ENCODE measurements around the gene RAB11FIP4.

Gene RAB11FIP4

DNA sequence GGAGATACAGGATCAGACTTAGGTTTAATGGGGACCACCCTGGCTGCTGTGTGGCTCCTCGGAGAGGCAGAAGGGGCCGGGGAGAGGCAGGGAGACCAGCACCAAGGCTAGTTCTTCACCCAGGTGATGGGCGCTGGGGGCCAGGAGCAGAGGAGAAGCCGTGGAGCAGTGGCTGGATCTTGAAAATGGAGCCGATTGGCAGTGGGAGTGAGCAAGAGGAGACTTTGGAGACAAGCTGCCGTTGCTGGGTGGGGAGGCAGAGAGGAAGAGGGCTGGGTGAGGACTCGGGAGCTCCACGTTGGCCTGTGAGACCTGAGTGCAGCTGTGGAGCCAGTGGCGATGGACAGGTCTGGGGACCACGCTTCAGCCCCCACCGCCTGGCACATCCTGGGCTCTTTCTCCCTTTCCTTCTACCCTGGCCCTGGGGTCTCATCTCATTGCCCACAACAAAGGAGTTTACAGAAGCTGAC, 9.0 kb downstream of the RAB11FIP4 start:
- no peak overlapping the region for H3K4me3 ChIP-seq (ENCODE audit: low read length)
- no peak overlapping the region for H3K9ac ChIP-seq (ENCODE audit: low read length)
- H3K9me3 ChIP-seq (ENCODE audit: control insufficient read depth, low read length) = no peaks in the 10 kb centered on the region
- H3K36me3 ChIP-seq (ENCODE audit: control insufficient read depth, insufficient read depth, low read length) = no peaks in the 10 kb centered on the region
- no peaks in the 10 kb centered on the region for H3K4me1 ChIP-seq (ENCODE audit: control insufficient read depth, insufficient read depth, low read length)
- peaks cover 4% of the 10 kb centered on the region for H3K27me3 ChIP-seq (ENCODE audit: control insufficient read depth, insufficient read depth, low read length)

DNA sequence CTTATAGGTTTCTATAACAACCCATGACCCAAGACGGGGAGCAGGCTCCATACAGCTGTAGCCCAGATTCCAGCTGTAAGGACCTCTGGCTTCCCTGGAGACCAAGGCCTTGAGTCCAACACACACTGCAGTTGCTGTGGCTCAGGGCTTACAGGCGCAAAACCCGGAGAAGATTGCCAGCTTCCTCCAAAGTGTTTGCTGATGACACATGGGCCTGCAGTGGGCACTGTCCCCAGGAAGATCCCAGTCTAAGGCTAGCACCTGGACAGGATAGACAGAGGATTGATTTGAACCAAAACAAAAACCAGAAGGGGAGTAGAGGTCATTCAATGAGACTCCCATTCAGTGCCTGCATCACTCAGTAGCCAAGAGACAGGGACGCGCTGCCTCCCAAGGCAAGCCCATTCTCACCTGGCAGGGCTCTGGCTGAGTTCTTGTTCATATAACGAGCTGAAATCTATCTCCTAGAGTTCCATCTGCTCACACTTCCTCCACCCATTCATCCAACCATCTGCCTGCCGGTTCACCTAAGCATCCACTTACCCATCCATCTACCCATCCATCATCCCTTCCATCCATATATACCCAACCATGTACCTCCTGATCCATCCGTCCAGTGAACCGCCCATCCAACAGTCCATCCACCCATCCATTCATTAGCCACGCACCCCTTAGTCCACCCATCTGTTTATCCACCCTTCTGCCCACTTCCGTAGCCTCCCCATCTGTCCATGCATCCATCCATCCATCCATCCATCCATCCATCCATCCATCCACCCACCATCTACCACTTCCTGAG, 10.2 kb downstream of the RAB11FIP4 start:
- H3K9ac ChIP-seq (ENCODE audit: low read length) = no peak overlapping the region
- no peaks in the 10 kb centered on the region for H3K36me3 ChIP-seq (ENCODE audit: control insufficient read depth, insufficient read depth, low read length)
- H3K27me3 ChIP-seq (ENCODE audit: control insufficient read depth, insufficient read depth, low read length) = no peaks in the 10 kb centered on the region
- H3K9me3 ChIP-seq (ENCODE audit: control insufficient read depth, low read length) = no peaks in the 10 kb centered on the region
- H3K4me1 ChIP-seq (ENCODE audit: control insufficient read depth, insufficient read depth, low read length) = no peaks in the 10 kb centered on the region
- no peak overlapping the region for H3K4me3 ChIP-seq (ENCODE audit: low read length)

DNA sequence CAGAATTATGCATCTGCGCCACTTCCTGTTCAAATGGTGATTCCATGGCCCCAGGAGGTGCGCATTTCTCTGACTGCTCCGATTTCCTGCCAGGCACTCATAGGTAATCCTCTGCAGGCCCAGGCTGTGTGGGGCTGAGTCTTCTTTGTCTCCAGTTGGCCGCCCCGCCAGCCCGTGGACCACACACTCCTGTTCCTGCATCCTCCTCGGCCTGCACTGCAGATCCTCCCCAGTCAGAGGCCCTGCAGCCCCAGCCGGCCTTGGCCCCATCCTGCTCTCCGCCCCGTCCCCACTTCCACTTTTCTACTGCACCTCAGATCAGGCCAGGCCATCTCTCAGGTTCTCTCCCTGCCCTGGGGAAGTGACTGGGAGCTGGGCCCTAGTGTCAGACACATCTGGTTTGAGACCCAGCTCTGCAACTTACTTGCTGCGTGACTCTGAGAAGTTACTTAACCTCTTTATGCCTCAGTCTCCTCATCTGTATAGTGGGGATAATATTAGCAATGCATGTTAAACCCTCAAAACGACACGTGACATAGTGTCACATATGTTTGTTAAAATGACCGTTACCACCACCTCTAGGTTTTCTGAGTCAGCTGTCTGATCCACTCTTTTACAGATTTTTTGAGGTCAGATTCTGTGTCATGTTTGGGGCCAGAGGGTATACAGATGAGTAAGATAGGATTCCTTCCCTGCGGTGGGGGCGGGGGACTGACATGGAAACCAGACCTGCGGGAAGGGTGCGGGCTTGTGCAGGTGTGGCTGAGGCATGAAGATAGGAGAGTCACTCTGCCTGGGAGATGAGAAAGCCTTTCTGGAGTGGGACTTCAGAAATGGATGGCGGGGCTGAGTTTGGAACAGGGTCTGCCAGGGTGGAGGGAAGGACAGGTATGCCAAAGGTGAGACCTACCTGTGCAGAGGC, 12.8 kb downstream of the RAB11FIP4 start:
- no peak overlapping the region for H3K9ac ChIP-seq (ENCODE audit: low read length)
- H3K4me3 ChIP-seq (ENCODE audit: low read length) = no peak overlapping the region
- H3K27me3 ChIP-seq (ENCODE audit: control insufficient read depth, insufficient read depth, low read length) = no peaks in the 10 kb centered on the region
- no peaks in the 10 kb centered on the region for H3K9me3 ChIP-seq (ENCODE audit: control insufficient read depth, low read length)
- H3K4me1 ChIP-seq (ENCODE audit: control insufficient read depth, insufficient read depth, low read length) = no peaks in the 10 kb centered on the region
- no peaks in the 10 kb centered on the region for H3K36me3 ChIP-seq (ENCODE audit: control insufficient read depth, insufficient read depth, low read length)

DNA sequence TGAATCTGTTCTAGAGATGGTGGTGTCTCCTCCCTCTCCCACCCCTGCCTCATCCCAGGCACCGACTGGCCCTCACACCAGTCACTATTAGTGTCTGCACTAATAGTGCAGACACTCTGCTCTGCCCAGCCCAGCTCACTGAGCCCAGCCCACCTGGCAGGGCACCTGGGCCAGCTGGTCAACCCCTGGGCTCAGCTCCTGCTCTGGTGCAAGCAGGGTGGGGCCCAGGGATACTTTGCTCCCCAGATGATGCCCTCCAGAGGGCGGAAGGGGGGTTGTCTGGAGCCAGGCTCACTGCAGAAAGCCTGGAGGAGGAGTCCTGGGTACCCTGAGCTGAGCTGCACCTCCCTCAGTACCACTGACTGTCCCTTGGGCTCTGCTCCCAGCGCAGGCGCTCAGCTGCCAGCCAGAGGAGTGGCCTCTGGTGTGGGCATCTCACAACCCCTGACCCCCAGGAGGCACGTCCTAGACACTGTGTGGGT, 14.5 kb downstream of the RAB11FIP4 start:
- Histone ChIP-seq H3K27me3 (ENCODE audit: control insufficient read depth, insufficient read depth, low read length) (no peaks in the 10 kb centered on the region), H3K9ac (ENCODE audit: low read length) (no peak overlapping the region), H3K4me3 (ENCODE audit: low read length) (no peak overlapping the region), H3K4me1 (ENCODE audit: control insufficient read depth, insufficient read depth, low read length) (no peaks in the 10 kb centered on the region), H3K9me3 (ENCODE audit: control insufficient read depth, low read length) (no peaks in the 10 kb centered on the region), H3K36me3 (ENCODE audit: control insufficient read depth, insufficient read depth, low read length) (no peaks in the 10 kb centered on the region)

DNA sequence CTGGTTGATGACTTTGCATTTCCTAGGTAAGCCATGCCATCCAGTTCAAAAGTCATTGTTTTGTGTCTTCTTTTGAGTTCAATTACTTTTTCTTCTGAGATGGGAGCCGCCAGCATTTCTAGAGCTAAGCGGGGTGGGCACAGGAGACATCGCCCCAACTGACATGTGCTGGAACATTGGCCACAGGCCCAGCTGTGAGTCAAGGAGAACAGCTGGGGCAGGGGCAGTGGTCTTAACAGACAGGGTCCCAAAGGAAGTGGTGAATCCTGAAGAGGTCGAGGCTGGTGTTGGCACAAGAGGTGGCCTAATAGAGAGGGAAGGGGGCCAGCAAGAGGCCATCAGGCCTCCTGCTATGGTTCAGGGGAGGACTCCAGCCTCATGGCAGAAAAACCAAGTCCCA, 17.1 kb downstream of the RAB11FIP4 start:
- no peaks in the 10 kb centered on the region for H3K36me3 ChIP-seq (ENCODE audit: control insufficient read depth, insufficient read depth, low read length)
- no peak overlapping the region for H3K9ac ChIP-seq (ENCODE audit: low read length)
- no peaks in the 10 kb centered on the region for H3K9me3 ChIP-seq (ENCODE audit: control insufficient read depth, low read length)
- no peak overlapping the region for H3K4me3 ChIP-seq (ENCODE audit: low read length)
- H3K27me3 ChIP-seq (ENCODE audit: control insufficient read depth, insufficient read depth, low read length) = no peaks in the 10 kb centered on the region
- no peaks in the 10 kb centered on the region for H3K4me1 ChIP-seq (ENCODE audit: control insufficient read depth, insufficient read depth, low read length)

DNA sequence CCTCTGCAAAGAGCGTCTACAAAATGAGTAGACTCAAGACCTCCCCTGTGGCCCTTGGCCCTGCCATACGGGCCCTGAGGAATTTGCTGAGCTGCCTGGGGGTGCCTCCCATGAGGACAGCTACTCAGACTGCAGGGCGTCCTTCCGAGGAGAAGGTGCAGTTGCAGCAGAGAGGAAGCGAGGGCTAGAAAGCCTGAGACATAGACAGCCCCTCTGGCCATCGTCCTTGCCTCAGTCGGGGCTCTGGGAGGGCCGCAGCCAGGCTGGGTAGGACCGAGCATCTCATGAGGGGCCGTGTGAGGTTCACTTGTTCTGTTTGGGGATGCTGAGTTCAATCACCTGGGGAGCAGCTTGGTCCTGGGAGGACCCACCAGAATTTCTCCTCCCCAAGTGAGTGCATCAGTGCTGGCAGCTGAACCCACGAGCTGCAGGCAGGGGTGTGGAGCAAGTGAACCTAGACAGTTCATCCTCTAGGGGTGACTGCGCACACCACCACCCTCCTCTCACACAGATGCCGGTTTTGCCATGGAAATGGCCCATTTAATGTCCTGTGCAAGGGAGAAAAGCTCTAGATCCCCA, 20.3 kb downstream of the RAB11FIP4 start:
- Histone ChIP-seq H3K9ac (ENCODE audit: low read length) (no peak overlapping the region), H3K36me3 (ENCODE audit: control insufficient read depth, insufficient read depth, low read length) (no peaks in the 10 kb centered on the region), H3K4me3 (ENCODE audit: low read length) (no peak overlapping the region), H3K4me1 (ENCODE audit: control insufficient read depth, insufficient read depth, low read length) (no peaks in the 10 kb centered on the region), H3K9me3 (ENCODE audit: control insufficient read depth, low read length) (no peaks in the 10 kb centered on the region), H3K27me3 (ENCODE audit: control insufficient read depth, insufficient read depth, low read length) (peaks cover 4% of the 10 kb centered on the region)

DNA sequence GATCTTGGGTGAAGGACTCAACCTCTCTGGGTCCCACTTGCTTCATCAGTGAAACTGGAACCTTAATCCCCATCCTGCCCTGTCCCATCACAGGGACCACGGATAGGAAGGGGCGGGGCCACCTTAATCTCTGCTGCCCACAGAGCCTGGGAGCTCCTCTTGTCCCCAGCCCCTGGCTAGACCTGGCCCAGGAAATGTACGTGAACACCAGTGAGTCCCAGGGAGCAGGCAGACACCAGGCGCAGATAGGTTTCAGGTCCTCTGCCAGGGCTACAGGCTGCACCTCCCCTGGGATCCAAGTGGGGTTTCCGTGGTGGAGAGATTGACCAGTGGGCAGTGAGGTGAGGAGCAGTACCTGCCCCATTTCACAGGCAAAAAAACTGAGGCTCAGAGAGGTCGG, 21.0 kb downstream of the RAB11FIP4 start:
- H3K9ac ChIP-seq (ENCODE audit: low read length) = no peak overlapping the region
- H3K9me3 ChIP-seq (ENCODE audit: control insufficient read depth, low read length) = no peaks in the 10 kb centered on the region
- H3K36me3 ChIP-seq (ENCODE audit: control insufficient read depth, insufficient read depth, low read length) = no peaks in the 10 kb centered on the region
- no peaks in the 10 kb centered on the region for H3K4me1 ChIP-seq (ENCODE audit: control insufficient read depth, insufficient read depth, low read length)
- peaks cover 4% of the 10 kb centered on the region for H3K27me3 ChIP-seq (ENCODE audit: control insufficient read depth, insufficient read depth, low read length)
- H3K4me3 ChIP-seq (ENCODE audit: low read length) = no peak overlapping the region

DNA sequence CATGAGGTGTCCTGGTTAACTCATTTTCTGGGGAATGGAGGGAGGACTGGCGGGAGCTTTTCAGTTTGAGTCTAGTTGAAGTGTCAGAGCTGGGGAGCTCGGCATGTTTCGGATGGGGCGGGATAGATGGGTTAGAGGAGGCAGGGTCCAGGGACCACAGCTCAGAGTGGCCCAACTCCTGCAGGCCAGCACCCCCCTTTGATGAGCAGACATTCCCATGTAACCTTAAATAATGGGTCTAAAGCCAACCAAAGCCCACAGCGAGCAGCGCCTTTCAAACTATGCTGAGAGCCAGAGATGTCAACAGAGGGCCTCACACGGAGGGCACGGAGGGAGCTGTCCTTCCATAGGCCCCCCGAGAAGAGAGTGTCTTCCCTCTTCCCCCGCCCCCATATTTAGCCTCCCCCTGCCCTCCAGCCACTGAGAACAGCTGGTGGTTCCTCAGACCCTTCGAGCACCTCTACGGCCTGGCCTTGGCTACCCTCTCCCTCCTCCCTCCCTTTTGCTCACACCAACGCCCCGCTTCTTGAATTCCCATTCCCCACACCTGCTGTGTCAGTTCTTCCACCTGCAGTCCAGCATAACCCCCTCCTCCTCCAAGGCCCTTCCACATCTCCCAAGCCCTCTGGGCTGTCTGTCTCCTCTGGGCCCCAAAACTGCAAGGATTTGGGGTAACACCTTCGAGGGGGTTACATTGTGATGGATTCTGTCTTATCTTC, 21.8 kb downstream of the RAB11FIP4 start:
- Histone ChIP-seq H3K9ac (ENCODE audit: low read length) (no peak overlapping the region), H3K27me3 (ENCODE audit: control insufficient read depth, insufficient read depth, low read length) (peaks cover 4% of the 10 kb centered on the region), H3K4me1 (ENCODE audit: control insufficient read depth, insufficient read depth, low read length) (no peaks in the 10 kb centered on the region), H3K4me3 (ENCODE audit: low read length) (no peak overlapping the region), H3K36me3 (ENCODE audit: control insufficient read depth, insufficient read depth, low read length) (no peaks in the 10 kb centered on the region), H3K9me3 (ENCODE audit: control insufficient read depth, low read length) (no peaks in the 10 kb centered on the region)

DNA sequence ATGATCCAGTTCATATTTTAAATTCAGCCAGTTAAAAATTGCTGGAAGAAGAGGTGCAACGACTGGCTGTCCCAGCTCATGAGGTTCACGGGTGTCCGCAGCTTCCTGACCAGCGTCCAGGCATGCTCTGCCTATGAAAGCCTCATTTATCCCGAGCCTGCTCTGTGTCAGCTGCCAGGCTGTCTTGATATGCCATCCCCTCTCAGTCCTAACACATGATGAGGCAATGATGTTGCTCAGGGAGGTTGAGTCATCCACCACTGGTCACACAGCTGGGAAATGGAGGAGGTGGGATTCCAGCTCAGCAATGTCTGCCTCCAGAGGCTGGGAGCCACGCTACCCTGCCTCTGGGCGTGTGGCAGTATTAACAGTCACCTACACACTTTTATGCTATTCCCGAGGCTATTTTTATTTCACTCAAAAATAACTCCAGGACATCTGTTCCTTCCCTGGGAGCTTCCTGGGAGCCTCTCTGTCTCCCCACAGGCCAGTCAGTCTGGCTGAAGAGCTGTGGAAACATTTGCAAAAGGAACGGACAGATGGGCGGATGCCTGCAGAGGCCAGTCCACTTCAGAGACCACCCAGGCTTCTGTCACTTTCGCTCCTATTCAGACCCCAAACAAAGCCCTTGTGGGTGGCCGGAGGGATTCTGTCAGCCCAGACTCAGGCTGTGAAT, 22.5 kb downstream of the RAB11FIP4 start:
- Histone ChIP-seq H3K4me1 (ENCODE audit: control insufficient read depth, insufficient read depth, low read length) (no peaks in the 10 kb centered on the region), H3K9ac (ENCODE audit: low read length) (no peak overlapping the region), H3K36me3 (ENCODE audit: control insufficient read depth, insufficient read depth, low read length) (no peaks in the 10 kb centered on the region), H3K27me3 (ENCODE audit: control insufficient read depth, insufficient read depth, low read length) (peaks cover 4% of the 10 kb centered on the region), H3K4me3 (ENCODE audit: low read length) (no peak overlapping the region), H3K9me3 (ENCODE audit: control insufficient read depth, low read length) (no peaks in the 10 kb centered on the region)

DNA sequence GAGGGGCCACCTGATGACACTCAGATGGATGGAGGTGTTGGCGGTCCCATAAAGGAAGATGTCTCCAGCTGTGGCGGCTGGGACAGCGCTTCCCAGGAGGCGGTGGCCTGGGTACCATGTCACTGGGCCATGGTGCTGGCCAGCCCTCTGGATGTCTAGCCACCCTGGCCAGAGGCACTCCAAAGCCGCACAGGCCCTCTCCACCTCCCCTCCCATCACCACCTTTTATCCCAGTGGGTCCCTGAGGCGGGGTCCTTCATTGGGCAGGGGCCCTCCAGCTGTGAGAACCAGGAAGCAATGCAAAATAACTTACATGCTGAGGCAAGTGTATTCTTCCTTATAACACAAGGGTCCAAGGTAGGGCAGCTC, 23.1 kb downstream of the RAB11FIP4 start:
- Histone ChIP-seq H3K4me1 (ENCODE audit: control insufficient read depth, insufficient read depth, low read length) (no peaks in the 10 kb centered on the region), H3K9me3 (ENCODE audit: control insufficient read depth, low read length) (no peaks in the 10 kb centered on the region), H3K36me3 (ENCODE audit: control insufficient read depth, insufficient read depth, low read length) (no peaks in the 10 kb centered on the region), H3K27me3 (ENCODE audit: control insufficient read depth, insufficient read depth, low read length) (peaks cover 4% of the 10 kb centered on the region), H3K4me3 (ENCODE audit: low read length) (no peak overlapping the region), H3K9ac (ENCODE audit: low read length) (no peak overlapping the region)

DNA sequence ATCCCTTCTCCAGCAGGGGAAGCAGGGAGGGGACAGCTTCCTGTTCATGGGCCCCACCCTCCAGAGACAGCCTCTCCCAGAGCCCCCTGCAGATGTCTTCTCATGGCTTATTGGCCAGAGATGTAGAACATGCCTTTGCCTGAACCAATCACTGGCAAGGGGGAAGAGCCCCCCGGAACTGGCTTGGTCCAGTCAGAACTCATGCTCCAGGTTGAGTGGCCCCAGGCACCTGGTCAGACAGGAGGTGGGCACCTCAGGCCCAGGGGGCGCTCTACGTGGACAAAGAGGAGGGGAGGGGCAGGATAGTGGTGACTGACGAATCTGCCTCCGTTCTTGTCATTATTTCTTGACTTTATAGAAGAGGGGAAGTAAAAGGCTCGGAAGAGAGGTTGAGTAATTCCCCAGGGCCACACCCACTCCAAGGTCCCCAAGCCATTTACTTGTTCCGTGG, 23.6 kb downstream of the RAB11FIP4 start:
- Histone ChIP-seq H3K9me3 (ENCODE audit: control insufficient read depth, low read length) (no peaks in the 10 kb centered on the region), H3K4me1 (ENCODE audit: control insufficient read depth, insufficient read depth, low read length) (no peaks in the 10 kb centered on the region), H3K4me3 (ENCODE audit: low read length) (no peak overlapping the region), H3K9ac (ENCODE audit: low read length) (no peak overlapping the region), H3K27me3 (ENCODE audit: control insufficient read depth, insufficient read depth, low read length) (peaks cover 4% of the 10 kb centered on the region), H3K36me3 (ENCODE audit: control insufficient read depth, insufficient read depth, low read length) (no peaks in the 10 kb centered on the region)
